Smooth muscle cell (in vitro differentiated cells): ENCODE measurements around the gene MOB2. TPM values are rescaled to one million over a fixed set of nuclear protein-coding genes. Genes with fewer than 3 reads are reported as not detected.

Experiments
- DNase-seq: peaks from one replicate; lab custom pipeline; 2025; ENCODE audit not compliant: unreplicated experiment; lab: John Stamatoyannopoulos, UW
- H2AFZ ChIP-seq: fragments of 200-600 bp; sonication (generic); 2 replicates; pipeline ENCODE4 v1.6.0; 2016; ENCODE audit warnings: antibody characterized with exemption, low read depth, mild to moderate bottlenecking
- H3F3A ChIP-seq: fragments of 200-600 bp; sonication (generic); 2 replicates; pipeline ENCODE4 v1.6.0; 2017; ENCODE audit warnings: antibody characterized with exemption, low read depth
- H3K27ac ChIP-seq: fragments of 200-600 bp; sonication (generic); 2 replicates; pipeline ENCODE4 v1.5.1; 2016; ENCODE audit warnings: low read depth, mild to moderate bottlenecking
- H3K27me3 ChIP-seq: fragments of 200-600 bp; sonication (generic); 2 replicates; pipeline ENCODE4 v1.6.1; 2016; ENCODE audit warnings: low read depth, mild to moderate bottlenecking
- H3K36me3 ChIP-seq: fragments of 200-600 bp; sonication (generic); 2 replicates; pipeline ENCODE4 v1.5.1; 2016; ENCODE audit warnings: low read depth
- H3K4me1 ChIP-seq: fragments of 200-600 bp; sonication (generic); 2 replicates; pipeline ENCODE4 v1.5.1; 2016; ENCODE audit warnings: low read depth
- H3K4me2 ChIP-seq: fragments of 200-600 bp; sonication (generic); 2 replicates; pipeline ENCODE4 v1.6.0; 2016; ENCODE audit warnings: mild to moderate bottlenecking
- H3K4me3 ChIP-seq: fragments of 200-600 bp; sonication (generic); 2 replicates; pipeline ENCODE4 v1.5.1; 2016; ENCODE audit warnings: mild to moderate bottlenecking
- H3K79me2 ChIP-seq: fragments of 200-600 bp; sonication (generic); 2 replicates; pipeline ENCODE4 v1.6.0; 2016; ENCODE audit warnings: low read depth, mild to moderate bottlenecking
- H3K9ac ChIP-seq: fragments of 200-600 bp; sonication (generic); 2 replicates; pipeline ENCODE4 v1.6.0; 2016; ENCODE audit warnings: low read depth
- H3K9me3 ChIP-seq: fragments of 200-600 bp; sonication (generic); replicated peaks from 2 replicates; pipeline ENCODE4 v1.5.1; 2016; ENCODE audit warnings: low read depth
- H4K20me1 ChIP-seq: fragments of 200-600 bp; sonication (generic); 2 replicates; pipeline ENCODE4 v1.6.0; 2016; ENCODE audit warnings: low read depth
- CTCF ChIP-seq: fragments of 200-600 bp; sonication (generic); IDR thresholded peaks from 2 replicates; pipeline ENCODE4 v1.5.1; 2017; ENCODE audit warnings: borderline replicate concordance, mild to moderate bottlenecking, antibody characterized with exemption; ENCODE audit not compliant: insufficient read depth, poor library complexity, severe bottlenecking
- WGBS: methylation state at CpG from one replicate; pipeline ENCODE4 v1.1.7; 2016; ENCODE audit warnings: low lambda C conversion rate; 5-methylcytosine and 5-hydroxymethylcytosine counted together
- polyA plus RNA-seq: library from polyadenylated mRNA; unstranded; fragments of >200 nt; fragmentation: Nextera tagmentation; extraction: Ambion mirVana; gene quantifications from 2 replicates; pipeline ENCODE4 v1.2.1, GENCODE V29; 2016
- total RNA-seq: library from RNA; depleted of rRNA; stranded (reverse); fragments of >200 nt; gene quantifications from 2 replicates; pipeline ENCODE4 v1.2.3, GENCODE V29; 2014

The MOB2 gene
- total and polyA plus RNA-seq, 2 experiments from 2014 or later, result 2.5 to 24.0 TPM

GRCh38 chr11:1502168-1502953, 15.8 kb upstream of the MOB2 start:
- no peak overlapping the region for H2AFZ ChIP-seq
- H3K27ac ChIP-seq, result no peak overlapping the region
- no peak overlapping the region for H3K4me3 ChIP-seq
- H4K20me1 ChIP-seq, result peaks cover 100% of the 10 kb centered on the region
- H3K36me3 ChIP-seq, result no peaks in the 10 kb centered on the region
- DNase-seq, result no peak
- H3K79me2 ChIP-seq, result peaks cover 20% of the 10 kb centered on the region
- H3K4me2 ChIP-seq, result no peak overlapping the region
- no peaks in the 10 kb centered on the region for H3K9me3 ChIP-seq
- peaks cover under 1% of the 10 kb centered on the region for H3K4me1 ChIP-seq
- 97% methylated on average over 24 of the region's 24 CpGs for WGBS
- H3K27me3 ChIP-seq, result no peaks in the 10 kb centered on the region
- no peaks in the 10 kb centered on the region for H3F3A ChIP-seq
- no peak for TF ChIP-seq CTCF
- no peak overlapping the region for H3K9ac ChIP-seq

- Histone ChIP-seq H3K9ac (no peak overlapping the region), H3F3A (no peaks in the 10 kb centered on the region), H3K4me2 (no peak overlapping the region), H2AFZ (no peak overlapping the region), H3K27ac (no peak overlapping the region), H3K79me2 (peaks cover 14% of the 10 kb centered on the region), H3K4me1 (no peaks in the 10 kb centered on the region), H3K36me3 (no peaks in the 10 kb centered on the region), H3K9me3 (no peaks in the 10 kb centered on the region), H4K20me1 (peaks cover 98% of the 10 kb centered on the region), H3K4me3 (no peak overlapping the region), H3K27me3 (no peaks in the 10 kb centered on the region)
- no peak for TF ChIP-seq CTCF
- no peak for DNase-seq
- 93% methylated on average over 25 of the region's 25 CpGs for WGBS
Measured at GRCh38 chr11:1501421-1502167, 15.0 kb upstream of the MOB2 start.

GRCh38 chr11:1500466-1501420, 14.2 kb upstream of the MOB2 start:
- Histone ChIP-seq H4K20me1 (peaks cover 98% of the 10 kb centered on the region), H3K79me2 (peaks cover 22% of the 10 kb centered on the region), H3K9me3 (no peaks in the 10 kb centered on the region), H3K4me1 (no peaks in the 10 kb centered on the region), H3K9ac (no peak overlapping the region), H3K36me3 (no peaks in the 10 kb centered on the region), H2AFZ (no peak overlapping the region), H3F3A (no peaks in the 10 kb centered on the region), H3K27ac (no peak overlapping the region), H3K4me2 (no peak overlapping the region), H3K27me3 (no peaks in the 10 kb centered on the region), H3K4me3 (no peak overlapping the region)
- TF ChIP-seq CTCF, result no peak
- no peak for DNase-seq
- WGBS, result 95% methylated on average over 25 of the region's 28 CpGs
